DOHH2 (cell line): ENCODE data around the gene SLC38A9.

Source experiments
- EZH2phosphoT487 ChIP-seq: fragments of 200-600 bp; sonication (generic); IDR thresholded peaks from 2 replicates; pipeline ENCODE4 v1.6.1; 2017; ENCODE audit warnings: borderline replicate concordance, mild to moderate bottlenecking, antibody characterized with exemption, low read length, moderate library complexity, mixed read lengths
- TF ChIP-seq, protein P1 (sequence below): fragments of 200-600 bp; sonication (generic); IDR thresholded peaks from one replicate; pipeline ENCODE4 v1.5.1; 2014; ENCODE audit warnings: antibody characterized with exemption, mild to moderate bottlenecking, low read depth, low read length; ENCODE audit not compliant: poor library complexity, severe bottlenecking

- TF ChIP-seq, protein P1, sequence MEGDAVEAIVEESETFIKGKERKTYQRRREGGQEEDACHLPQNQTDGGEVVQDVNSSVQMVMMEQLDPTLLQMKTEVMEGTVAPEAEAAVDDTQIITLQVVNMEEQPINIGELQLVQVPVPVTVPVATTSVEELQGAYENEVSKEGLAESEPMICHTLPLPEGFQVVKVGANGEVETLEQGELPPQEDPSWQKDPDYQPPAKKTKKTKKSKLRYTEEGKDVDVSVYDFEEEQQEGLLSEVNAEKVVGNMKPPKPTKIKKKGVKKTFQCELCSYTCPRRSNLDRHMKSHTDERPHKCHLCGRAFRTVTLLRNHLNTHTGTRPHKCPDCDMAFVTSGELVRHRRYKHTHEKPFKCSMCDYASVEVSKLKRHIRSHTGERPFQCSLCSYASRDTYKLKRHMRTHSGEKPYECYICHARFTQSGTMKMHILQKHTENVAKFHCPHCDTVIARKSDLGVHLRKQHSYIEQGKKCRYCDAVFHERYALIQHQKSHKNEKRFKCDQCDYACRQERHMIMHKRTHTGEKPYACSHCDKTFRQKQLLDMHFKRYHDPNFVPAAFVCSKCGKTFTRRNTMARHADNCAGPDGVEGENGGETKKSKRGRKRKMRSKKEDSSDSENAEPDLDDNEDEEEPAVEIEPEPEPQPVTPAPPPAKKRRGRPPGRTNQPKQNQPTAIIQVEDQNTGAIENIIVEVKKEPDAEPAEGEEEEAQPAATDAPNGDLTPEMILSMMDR = peak; percentile 44
- TF ChIP-seq EZH2phosphoT487 = no peak
Observed at GRCh38 chr5:55694152-55694830, 17.8 kb downstream of the SLC38A9 start.
